HPDE6-E6E7 (cell line): ENCODE measurements around the gene EXOC6.
A peak's percentile ranks its signal among the peaks of the same experiment; 100 is the strongest.

Experiments used
- DNase-seq: peaks from one replicate; pipeline ENCODE4 v3.0.0; 2011; ENCODE audit warnings: missing footprints; ENCODE audit errors: extremely low spot score

EXOC6 gene

DNA sequence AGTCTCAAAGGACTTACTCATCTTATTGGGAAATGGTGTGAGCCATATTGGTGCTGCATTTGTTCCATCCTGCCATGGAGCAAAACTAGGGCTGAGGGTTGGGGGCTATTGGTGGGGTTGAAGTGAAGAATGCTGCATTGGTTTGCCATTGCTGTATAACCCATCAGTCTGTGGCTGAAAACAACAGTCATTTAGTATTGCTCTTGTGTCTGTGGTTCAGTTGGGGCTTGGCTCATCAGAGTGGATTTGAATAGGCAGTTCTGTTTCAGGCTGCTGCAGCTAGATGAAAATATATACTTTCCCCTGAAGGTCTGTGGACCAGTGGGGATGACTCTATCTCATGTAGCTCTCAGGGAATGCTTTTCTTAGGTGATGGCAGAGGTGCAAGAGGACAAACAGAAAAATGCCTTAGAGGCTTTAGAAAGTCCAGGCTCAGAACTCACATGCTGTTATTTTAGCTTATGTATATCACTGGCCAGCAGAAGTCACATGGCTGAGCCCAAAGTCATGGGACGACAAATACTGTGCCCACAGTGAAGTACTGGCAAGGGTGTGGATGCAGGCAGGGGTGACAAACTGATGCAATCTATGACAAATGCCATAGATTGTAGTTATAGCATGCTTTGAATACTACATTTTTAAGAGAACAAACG is 15.2 kb upstream of the EXOC6 start:
- DNase-seq = no peak

DNA sequence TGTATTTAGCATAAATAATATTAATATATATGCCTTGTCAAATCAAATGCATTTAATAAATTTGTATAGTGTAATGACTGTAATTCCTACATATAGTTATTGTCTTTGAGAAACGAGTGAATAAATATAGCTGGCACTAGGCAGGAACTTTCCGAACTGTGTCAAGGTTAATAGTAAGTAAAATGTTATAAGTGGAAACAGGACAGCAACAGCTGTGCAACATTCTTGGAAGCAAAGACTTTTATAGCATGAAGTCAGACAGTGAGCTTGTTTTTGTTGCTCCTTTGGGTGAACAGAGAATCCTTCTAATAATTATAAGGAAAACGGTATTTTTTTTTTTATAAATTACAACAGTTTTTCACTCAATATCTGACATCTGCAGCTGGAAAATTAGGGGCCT is 14.0 kb upstream of the EXOC6 start:
- no peak for DNase-seq

DNA sequence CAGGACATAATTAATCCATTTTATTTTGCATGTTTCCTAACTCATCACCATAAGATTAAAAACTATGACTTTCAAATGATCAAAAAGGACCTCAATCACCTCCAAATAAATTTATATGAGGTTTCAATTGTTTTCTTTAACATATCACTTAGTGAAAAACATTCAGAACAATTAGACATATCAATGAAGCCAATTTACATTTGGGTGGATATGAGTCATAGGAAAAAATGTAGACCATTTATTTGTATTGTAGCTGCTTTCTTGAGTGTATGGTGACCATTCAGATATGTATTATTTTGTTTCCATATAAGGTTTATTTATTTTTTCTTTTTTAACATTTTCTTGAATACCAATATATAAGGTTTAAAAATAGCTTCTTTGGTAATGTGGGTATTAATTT is 13.3 kb upstream of the EXOC6 start:
- no peak for DNase-seq

DNA sequence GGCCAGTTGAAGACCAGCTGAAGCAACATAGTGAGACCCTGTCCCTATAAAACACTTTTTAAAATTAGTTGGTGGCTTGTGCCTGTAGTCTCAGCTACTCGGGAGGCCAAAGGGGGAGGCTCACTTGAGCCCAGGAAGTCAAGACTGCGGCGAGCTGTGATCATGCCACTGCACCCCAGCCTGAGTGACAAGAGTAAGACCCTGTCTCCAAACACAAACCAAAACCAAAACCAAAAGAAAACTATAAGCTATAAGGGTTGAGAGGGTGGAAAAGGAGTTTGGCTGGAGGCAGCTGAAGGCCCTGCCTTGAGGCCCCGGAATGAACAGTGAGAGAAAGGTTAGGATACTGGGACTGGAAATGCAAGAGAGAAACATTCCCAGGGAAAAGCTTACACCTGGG is 10.9 kb upstream of the EXOC6 start:
- DNase-seq = no peak

DNA sequence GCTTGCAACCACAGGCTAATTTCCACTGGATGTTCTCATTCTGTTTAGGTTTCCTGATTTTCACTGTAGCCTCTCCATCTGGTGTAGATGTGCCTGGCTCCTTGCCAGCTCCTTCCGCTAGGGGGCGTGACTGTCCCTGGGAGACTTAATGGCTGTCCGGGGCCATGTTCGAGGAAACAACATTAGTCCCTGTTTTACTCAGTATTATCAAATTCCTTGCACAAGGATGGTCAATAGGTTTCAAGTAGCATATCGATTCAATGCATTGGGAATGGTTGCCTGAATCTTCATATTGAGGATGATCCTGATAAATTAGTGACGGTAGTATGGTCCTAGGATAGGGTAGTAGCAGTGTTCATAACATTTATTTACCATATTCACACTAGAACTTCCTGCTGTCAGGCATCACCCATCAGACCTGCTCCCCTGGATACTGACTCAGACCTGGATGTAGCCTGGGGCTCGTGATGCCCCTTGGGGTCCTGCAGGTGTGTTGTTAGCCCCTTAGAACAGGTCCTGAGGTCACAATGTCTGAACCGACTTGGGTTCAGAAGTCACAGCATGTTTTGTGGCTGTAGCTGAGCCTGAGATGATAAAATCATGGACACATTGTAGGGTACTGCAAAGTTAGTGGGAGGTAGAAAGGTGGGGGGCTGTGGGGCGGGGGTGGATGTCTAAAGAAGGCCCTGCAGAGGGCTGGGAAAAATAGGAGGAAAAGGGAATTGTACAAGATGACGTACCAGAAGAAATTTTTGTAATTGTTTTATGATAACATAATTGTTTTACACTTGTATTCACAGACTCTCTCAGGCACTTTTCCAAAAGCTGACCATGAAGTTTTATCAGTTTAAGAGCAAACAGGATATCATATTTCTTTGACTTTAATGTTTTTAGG is 8.9 kb upstream of the EXOC6 start:
- DNase-seq = no peak

DNA sequence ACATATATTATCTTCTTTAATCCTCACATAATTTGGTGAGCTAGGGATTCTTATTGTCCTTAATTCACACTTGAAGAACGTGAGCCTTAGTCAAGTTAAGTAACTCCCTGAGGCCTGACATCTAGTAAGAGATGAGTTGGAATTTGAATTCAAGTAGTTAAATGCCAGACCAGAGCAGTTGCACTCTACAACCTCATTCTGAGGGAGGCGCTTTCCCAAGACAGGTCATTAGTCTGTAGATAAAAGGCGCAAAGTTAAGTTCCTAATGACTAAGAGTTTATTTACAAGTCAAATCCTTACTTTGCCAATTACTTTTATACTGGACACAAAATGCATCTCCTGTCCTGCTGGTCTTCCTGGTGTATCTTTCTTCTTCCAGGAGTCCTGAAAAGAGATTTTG is 3.6 kb upstream of the EXOC6 start:
- DNase-seq = no peak

DNA sequence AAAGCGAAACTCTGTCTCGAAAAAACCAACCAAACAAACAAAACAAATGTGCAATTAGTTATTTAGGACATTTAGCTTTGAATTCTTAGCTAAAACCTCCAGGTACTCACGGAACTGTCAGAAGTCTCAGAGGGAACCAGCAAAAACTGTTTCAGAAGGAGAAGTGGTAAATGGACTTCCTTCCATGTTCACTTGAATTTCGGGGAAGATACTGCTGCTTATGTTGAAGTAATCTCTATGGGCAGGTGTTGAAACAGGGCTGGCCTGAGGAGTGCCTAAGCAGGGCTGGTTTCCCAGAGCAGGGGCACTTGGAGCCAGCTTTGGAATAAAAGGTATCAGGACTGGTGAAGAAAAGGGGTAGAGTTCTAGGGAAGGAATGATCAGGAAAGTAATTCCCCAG is 2.4 kb upstream of the EXOC6 start:
- no peak for DNase-seq

DNA sequence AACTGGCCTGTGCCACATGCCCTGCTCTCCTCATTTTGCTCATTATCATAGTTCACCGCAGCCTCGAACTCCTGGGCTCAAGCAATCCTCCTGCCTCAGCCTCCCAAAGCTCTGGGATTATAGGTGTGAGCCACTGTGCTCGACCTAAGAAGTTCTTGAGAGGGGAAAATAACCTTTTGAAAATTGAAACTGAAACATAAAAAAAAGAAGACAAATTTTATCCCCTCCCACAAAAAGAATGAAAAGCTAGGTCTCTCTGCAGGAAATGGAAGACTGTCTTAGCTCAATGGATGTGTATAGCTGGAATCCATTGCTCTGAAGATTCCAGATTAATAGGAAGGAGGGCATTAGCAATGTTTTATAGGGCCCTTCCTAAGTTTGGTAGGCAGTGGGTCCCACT is 2.0 kb upstream of the EXOC6 start:
- no peak for DNase-seq

DNA sequence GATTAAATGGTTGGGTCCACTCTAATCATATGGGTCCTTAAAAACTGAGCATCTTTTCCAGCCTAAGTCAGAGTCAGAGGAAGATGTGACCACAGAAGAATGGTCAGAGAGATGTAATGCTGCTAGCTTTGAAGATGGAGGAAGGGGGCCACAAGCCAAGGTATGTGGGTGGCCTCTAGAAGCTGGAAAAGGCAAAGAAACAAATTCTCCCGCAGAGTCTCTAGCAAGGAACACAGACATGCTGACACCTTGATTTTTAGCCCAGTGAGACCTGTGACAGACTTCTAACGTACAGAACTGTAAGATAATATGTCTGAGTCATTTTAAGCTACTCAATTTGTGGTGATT is 1.5 kb upstream of the EXOC6 start:
- DNase-seq = no peak

DNA sequence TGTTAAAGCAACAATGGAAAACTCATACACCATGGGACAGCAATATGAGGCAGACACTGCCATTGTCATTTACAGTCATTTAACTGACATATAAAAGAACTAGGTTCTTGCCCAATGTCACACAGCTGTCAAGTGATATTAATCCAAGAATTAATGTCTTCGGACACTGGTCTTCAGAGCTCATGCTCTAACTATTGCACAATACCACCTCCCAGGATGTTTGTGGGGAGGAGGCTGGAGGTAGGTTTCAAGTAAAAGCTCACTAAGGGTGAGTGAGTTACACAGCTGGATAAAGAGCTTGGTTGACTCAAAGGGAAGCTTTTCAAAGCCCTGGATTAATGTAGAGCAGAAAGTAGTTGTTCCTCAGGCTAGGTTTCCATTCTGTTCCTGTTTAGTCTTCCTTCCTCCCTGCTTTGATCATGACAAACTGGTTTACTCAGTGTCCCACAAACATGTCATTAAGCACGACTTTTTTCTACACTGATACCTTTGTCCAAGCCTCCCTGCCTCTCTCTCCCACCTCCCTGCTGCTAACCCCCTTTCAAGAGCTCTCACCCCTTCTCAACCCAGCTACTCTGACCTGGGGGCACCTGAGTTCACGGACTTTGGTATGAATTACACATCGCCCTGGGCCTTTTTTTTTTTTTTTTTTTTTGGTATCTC is 987 bp upstream of the EXOC6 start:
- peak; percentile 29 for DNase-seq

DNA sequence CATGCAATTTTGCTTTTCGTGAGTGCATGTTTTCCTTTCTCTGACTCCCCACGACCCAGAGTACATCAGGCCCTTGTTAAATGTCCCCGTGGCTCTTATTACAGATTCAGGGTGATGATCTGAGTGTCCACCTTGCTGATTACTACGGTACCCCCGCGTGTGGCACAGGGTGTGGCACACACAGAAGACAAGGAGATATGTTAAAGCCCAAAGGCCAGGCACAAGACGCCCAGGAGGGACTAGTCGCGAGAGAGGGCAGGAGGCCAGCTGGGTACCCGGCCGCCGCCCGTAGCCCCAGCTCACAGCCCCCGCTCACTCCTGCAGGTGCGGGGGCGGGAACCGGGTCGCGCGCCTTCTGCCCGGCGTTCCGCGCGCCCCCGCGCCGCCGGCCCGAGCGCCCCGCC is 281 bp upstream of the EXOC6 start:
- DNase-seq = no peak

DNA sequence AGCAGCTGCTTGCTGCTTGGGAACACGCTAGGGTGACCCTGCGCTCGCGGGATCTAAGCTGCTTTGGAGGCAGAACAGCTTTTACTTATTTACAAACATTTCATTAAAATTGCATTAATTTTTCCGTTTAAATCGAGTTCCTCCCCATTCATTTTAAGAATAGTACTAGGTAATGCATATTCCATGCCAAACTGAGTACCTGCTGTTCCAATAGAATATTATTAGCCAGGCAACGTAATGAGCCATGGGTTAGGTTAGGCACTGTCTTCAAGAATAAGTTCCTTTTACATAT is 860 bp downstream of the EXOC6 start:
- DNase-seq = no peak

DNA sequence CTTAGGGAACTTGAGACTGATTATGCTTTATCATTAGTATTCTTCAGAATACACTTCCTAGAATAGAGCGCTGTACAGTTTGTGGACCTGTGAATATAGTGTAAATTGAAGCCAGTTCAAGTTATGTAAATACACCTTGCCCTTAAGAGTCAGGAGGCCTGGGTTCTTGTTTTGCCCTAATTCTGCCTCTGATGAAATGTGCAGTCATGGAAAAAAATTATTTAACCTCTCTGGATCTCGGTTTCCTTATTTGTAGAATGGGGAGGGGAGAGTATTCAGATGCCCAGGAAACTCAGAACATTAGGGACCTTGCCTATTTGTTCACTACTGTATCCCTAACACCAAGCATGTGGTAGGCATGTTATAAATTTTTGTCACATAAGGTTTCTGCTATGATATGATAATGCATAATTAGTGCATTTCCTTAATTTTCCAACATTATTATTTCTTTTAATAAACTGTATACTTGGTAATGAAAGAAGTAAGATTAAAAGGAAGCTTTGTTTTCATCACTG is 1.3 kb downstream of the EXOC6 start:
- no peak for DNase-seq

DNA sequence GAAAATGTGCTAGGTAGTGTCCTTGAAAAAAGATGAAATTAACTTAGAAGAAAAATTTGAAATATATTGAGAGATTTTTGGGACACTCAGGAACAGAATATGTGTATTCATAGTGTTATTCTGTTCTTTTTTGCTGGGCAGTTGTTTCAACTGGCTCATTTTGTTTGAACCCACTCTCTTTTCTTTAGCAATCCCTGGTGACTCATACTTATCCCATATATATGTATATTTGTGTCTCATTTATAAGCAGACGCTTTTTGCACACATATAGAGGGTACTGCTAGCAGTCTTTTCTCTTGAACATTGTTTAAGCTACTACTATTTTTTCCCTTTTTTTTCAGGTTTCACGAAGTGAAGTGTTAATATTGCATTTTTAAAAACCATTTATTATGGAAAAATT is 1.9 kb downstream of the EXOC6 start:
- no peak for DNase-seq

DNA sequence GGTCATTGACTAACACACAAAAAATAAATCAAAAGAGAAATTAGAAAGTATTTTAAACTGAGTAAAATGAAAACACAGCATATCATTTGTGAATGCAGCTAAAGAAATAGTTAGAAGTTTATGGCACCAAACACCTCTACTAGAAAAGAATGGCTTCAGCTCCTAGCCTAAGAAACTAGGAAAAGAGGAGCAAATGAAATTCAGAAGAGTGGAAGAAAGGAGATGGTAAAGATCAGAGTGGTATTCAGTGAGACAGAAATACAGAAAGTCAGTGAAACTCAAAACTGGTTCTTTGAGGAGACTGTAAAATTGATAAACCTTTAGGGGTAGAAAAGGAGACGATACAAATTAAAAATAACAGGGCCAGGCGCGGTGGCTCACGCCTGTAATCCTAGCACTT is 2.7 kb downstream of the EXOC6 start:
- DNase-seq = no peak

DNA sequence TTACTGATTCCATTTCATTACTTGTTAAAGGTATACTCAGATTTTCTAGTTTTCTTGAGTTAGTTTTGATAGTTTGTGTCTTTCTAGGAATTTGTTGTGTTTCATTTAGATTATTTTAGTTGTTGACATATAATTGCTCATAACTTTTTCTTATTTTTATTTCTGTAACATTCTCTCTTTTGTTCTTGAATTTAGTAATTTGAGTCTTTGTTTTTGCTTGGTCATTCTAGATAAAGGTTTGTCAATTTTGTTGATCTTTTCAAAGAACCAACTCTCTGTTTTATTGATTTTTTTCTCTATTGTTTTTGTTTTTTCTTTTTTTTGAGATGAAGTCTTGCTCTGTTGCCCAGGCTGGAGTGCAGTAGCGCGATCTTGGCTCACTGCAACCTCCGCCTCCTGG is 7.2 kb downstream of the EXOC6 start:
- no peak for DNase-seq

DNA sequence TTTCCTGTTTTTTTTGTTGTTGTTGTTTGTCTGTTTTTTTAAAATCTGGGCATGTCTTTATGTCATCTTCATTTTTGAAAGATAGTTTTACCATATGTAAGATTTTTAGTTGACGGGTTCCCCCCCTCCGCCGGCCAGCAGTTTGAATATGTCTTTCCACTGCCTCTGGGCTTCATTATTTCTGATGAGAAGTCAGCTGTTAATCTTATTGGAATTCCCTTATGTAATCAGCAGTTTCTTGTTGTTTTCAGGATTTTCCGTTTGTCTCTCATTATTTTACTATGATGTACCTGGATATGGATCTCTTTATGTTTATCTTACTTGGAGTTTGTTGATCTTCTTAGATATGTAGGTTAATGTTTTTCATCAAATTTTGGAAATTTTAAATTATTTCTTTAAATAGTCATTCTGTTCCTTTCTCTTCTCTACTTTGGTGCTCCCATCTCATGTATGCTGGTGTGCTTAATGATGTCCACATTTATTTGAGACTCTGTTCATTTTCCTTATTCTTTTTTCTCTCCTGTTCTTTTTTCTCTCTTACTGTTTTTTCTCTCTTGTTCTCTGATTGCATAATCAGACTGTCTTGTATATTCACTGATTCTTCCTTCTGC is 9.7 kb downstream of the EXOC6 start:
- no peak for DNase-seq

DNA sequence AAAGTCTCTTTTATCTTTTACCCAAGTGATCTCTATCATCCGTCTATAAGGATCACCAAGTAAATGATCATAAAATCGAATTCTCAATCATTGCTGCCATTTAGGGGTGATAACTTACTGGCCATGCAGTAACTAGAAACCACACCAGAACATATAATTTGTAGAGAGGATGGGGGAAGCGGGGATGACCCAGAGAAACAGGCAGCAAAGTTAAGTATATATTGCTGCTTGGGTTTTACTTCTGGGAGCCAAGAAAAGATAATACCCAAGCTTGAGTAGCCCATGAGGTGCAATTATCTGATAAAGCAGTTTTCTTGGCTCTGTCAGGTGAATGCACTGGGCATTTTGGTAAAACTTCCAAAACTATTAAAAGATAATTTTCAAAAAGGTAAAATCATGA is 18.9 kb downstream of the EXOC6 start:
- no peak for DNase-seq

DNA sequence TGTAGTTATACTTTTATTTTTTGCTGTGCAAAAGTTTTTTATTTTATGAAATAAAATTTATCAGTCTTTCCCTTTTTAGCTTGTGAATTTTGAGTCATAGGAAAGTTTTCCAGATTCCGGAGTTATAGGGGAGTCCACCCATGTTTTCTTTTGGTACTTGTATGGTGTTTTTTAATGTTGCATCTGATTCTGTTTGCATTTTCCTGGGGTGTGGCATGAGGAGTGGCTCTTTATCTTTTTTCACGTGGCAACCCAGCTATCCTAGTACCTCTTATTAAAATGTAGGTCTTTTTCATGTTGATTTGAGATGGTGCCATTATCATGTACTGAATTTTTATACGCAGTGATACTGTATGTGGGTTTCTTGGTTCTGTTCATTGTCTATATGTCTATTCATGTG is 19.7 kb downstream of the EXOC6 start:
- DNase-seq = no peak

DNA sequence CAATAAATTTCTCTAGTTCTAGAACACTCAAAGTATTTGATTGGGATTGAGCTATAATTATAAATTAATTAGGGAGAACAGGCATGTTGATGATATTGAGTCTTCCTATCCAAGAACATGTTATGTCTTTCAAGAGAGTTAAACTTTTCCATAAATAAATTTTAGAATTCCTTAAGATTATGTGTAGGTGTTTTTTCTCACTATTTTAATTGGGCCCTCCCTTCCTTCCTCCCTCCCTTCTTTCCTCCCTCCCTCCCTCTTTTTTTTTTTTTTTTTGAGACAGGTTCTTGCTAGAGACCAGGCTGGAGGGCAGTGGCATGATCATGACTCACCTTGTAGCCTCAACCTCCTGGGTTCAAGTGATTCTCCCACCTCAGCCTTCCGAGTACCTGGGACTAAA is 20.2 kb downstream of the EXOC6 start:
- DNase-seq = no peak

DNA sequence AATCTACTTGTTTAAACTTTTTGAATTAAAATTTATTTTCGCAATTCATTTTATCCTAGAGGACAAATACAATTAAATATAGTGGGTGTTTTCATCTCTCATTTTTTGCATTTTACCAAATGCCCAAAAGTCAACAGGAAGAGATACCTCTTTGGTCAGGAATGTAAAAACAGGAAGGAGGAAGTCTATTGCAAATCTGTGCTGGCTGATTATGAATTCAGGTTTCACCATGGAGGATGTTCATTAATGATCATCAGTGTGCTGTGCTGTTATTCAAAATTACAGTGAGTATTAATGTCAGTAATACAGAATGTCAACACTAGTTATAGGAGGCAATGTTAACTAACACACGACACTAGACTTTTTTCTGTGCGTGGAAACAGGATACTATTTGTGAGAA is 24.7 kb downstream of the EXOC6 start:
- no peak for DNase-seq

DNA sequence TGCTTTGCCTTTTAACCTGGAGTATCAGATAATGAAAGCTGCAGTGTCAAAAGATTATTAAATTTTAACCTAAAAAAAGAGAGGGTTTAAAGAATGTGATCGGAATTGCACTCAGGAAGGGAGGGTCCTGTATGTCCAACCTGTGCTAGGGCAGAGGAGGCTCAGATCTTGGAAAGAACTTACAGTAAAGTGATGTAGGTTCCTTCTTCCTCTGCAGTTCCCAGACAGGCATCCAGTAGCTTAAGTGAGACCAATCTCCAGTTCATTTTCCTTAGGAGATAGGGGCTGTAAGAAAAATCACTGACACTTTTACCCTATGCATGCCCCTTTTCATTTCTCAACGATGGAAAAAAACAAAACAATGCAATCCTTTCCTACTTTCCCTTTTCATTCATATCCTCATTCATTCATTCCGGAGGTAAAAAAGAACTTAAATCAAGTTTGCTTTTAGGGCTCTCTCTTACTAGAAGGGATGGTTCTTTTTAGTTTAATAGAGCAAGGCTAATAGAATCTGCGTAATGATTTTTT is 28.3 kb downstream of the EXOC6 start:
- DNase-seq = no peak
